Dermis microvascular lymphatic vessel endothelial cell (primary cell): Measurements from ENCODE around the gene ZNF546. TPM values are rescaled to one million over a fixed set of nuclear protein-coding genes. Genes with fewer than 3 reads are reported as not detected.
A peak's percentile ranks its signal among the peaks of the same experiment; 100 is the strongest.
"Not testable (repeated sequence)": the region's sequence is repeated elsewhere in the genome, so short reads cannot be mapped to it uniquely, and the experiment has no call there.

Experiments
- DNase-seq, 2 donors: peaks; one replicate each; pipeline versions ENCODE4 v3.0.0 to v3.0.0-alpha.2; 2010; ENCODE audit warnings: low read depth in 2 of 2
- total RNA-seq: library from RNA; depleted of rRNA; stranded (reverse); fragments of >200 nt; gene quantifications from 2 replicates; pipeline ENCODE4 v1.2.1, GENCODE V29; 2014

Gene ZNF546
- total RNA-seq, 1 donor from 2014 or later, result 3.0 TPM

DNA sequence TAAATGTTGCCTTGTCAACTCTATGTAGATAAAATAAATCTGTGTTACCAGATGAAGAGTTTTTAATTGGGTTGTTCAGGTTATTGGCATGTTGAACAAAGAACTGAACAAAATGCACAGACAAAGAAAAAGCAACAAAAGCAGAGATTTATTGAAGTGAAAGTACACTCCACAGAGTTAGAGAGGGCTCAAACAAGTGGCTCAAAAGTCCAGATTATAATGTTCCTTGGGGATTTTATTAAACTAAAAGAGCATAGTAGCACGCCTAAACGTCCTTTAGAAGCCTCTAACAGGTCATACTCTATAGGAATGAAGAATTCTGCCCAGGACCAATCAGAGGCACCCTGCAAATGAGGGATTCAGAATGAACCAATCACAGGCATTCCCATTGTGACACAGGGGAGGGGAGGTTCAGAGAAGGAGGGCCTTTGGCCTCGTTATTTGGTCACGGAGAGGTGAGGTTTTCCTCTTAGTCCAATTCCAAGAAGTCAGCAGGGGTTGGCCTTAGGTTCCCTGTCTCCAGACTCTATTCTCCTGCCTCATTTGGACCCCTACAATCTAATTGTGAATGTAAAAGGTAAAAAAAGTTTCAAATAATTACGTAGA lies 13.1 kb upstream of the ZNF546 start:
- DNase-seq, result no peak

GRCh38 chr19:39986643-39987042 lies 10.2 kb upstream of the ZNF546 start:
- DNase-seq, result no peak

DNA sequence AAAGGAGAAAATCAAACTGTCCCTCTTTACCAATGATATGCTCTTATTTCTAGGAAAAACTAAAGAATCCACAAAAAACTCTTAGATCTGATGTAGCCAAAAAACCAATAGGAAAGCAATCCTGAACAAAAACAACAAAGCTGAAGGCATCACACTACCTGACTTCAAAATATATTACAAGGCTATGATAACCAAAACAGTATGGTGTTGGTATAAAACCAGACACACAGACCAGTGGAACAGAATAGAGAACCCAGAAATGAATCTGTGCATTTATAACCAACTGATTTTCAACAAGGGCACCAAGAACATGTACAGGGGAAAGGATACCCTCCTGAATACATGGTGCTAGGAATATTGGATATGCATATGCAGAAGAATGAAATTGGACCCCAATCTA lies 9.7 kb upstream of the ZNF546 start:
- DNase-seq, result no peak

DNA sequence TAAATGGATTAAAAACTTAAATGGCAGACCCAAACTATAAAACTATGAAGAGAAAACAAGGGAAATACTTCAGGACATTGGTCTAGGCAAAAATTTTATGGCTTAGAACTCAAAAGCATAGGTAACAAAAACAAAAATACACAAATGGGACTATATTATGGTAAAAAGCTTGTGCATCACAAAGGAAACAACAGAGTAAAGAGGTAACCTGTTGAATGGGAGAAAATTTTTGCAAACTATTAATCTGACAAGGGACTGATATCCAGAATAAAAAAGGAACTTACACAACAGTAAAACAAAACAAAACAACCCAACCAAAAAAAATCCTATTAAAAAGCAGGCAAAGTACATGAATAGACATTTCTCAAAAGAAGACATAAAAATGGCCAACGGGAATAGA lies 9.3 kb upstream of the ZNF546 start:
- DNase-seq, result no peak

GRCh38 chr19:39993605-39994004 lies 3.3 kb upstream of the ZNF546 start:
- DNase-seq, result no peak

GRCh38 chr19:39994361-39994760 lies 2.5 kb upstream of the ZNF546 start:
- DNase-seq, result no peak

DNA sequence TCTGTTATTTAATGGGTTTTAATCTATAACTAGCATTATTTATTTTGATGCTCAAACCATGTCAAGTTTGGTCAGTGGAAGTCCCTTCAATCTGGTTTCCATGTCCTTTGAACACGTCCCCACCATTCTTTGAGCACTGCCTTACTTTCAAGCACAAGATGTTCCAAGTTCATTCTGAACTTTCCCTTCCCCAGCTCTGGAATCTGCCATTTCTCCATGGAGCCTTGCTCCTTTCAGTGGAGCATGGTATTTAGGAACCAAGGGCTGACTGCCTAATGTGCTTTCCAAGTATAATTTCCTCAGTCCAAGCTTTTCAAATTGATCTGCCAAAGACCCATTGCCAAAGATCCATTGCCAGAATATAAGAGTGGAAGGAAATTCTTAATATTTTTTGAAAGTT lies 1.1 kb upstream of the ZNF546 start:
- DNase-seq, result no peak

DNA sequence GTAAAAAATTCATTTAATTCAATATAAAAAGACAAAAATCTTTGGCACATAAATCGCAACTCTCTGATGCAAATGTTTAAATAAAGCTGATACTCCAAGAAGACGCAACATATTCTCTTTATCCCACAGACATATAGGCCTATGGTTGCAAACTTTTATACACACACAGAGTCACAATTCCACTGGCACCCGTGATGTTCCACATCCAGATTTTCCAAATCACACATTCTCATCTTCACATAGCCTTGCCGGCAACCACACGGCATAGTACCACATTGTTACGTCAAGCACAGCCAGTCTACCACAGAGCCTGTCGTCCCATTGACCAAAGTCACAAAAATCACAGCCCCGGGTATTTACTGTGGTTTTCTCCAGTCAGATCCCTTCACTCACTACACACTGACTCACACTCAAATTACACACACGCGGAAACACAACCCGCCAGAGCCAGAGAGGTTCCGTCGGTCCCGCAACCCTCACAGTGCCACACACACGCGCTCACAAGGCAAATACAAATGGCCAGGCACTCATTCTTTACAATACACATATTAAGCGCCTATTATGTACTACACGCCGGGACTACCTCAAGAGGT lies 546 bp upstream of the ZNF546 start:
- DNase-seq, result peak; percentile 28 to 60

- no peak for DNase-seq
These were observed 867 bp downstream of the ZNF546 start for GRCh38 chr19:39997638-39998216.

DNA sequence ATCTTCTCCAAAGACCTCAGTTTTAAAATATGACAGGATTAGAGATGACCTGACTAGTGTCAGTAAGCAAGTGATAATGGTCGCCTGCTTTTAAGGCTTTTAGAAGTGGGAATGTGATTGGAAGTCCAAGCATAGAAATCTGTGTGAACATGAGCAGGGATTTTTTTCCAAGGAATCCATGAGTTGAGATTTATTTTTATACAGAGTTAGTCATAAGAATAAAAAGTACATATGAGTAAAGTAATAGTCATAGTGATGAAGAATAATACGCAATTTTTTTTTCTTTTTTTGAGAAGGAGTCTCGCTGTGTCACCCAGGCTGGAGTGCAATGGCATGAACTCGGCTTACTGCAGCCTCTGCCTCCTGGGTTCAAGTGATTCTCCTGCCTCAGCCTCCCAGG lies 1.6 kb downstream of the ZNF546 start:
- no peak for DNase-seq

DNA sequence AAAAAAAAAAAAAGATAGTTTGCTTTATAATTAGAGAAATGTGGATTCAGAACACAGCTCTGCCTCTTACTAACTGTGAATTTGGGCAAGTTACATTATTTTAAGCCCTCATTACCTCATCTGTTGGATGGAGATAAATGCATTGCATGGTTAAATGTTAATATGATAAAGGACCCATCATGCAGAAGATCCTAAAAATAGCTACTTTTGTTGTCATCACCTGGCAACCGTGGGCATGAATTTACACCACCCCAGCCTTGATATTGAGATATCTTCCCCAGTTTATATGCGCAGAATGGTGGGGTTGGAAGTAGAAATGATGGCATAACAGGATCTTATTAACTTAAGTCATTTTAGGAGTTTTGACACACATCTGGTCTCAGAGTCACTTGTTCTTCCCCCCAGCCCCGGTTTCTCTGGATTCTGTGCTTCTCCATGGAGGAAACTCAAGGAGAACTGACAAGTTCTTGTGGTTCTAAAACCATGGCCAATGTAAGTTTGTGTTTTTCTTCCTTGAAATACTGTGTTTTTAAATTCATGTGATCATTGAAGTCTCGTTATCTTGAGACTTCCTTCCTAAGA lies 8.9 kb downstream of the ZNF546 start:
- DNase-seq, result no peak

DNA sequence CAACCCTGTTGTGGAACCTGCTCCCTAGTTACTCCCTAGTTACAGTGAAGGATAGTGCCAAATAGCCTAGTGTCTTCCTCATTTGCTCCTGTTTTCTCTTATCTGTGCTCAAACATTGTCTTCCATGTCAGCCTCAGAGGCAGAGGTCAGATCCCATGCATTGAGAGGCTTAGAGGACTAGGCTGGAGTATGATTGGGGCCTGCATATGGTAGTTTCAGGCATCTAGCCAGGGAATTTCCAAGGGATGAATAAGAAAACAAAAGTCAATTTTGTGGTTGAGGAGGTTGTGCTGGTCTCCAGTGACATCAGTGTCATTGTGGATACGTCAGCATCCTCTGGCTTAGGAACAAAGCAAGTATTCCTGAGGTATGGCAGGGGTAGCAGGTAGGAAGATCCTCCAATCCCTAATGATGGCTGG lies 9.4 kb downstream of the ZNF546 start:
- peak; percentile 21 to 96 for DNase-seq

DNA sequence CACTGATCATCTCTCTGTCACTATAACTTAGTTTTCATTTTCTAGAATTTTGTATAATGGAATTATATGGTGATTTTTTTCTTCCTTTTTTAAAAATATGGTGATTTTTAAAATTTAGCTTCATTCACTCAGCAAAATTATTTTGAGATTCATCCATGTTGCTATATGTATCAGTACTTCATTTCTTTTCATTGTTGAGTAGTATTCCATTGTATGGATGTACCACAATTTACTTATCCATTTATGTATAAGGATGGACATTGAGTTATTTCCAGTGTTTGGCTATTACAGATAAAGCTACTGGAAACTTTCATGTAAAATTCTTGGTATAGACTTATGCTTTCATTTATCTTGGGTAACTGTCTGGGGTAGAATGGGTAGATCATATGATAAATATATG lies 12.8 kb downstream of the ZNF546 start:
- no peak for DNase-seq

DNA sequence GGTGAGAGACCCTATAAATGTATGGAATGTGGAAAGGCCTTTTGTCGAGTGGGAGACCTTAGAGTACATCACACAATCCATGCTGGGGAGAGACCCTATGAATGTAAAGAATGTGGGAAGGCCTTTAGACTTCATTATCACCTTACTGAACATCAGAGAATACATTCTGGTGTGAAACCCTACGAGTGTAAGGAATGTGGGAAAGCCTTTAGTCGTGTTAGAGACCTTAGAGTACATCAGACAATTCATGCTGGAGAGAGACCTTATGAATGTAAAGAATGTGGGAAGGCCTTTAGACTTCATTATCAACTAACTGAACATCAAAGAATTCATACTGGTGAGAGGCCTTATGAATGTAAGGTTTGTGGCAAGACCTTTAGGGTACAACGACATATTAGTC lies 17.1 kb downstream of the ZNF546 start:
- DNase-seq, result no peak

DNA sequence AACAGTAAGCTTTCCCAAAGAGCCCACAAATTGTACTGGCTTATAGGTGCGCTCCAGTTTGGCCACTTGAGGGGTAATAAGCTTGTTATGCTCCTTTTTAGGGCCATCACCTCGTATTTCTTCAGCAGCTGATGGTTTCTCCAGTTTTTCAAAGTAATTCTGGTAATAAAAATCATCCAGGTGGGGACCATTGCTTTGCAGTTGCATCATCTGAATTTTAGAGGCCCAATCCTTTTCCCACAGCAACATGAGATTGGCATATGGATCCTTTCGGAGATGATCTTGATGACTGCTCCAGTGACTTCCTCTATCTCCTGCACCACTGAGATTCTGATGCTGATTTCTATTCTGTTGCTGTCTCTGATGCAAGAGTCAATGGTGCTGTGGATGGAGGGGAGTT lies 27.1 kb downstream of the ZNF546 start:
- no peak for DNase-seq

DNA sequence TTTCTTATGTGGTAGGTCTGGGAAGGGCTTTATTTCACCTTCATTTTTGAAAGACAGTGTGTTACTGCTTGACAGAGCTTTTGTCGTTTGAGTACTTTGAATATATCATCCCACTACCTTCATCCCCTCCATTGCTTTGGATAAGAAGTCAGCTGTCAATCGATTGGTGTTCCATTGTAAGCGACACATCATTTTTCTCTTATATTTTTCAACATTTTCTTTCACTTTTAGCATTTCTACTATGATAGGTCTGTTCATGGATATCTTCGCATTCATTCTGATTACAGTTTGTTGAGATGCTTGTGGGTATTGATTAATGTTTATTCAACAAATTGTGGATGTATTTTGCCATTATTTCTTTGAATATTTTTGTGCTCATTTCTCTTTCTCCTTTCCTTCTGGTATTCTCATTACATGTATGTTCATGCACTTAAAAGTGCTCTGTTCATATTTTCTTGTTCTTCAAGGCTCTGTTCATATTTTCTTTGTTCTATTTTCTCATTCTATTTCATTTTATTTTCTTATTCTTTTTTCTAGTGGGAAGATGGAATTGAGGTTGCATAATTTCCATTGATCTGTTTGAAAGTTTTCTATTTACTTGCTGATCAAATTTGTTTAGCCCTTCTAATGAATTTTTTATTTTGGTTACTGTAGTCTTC lies 29.2 kb downstream of the ZNF546 start:
- no peak for DNase-seq

DNA sequence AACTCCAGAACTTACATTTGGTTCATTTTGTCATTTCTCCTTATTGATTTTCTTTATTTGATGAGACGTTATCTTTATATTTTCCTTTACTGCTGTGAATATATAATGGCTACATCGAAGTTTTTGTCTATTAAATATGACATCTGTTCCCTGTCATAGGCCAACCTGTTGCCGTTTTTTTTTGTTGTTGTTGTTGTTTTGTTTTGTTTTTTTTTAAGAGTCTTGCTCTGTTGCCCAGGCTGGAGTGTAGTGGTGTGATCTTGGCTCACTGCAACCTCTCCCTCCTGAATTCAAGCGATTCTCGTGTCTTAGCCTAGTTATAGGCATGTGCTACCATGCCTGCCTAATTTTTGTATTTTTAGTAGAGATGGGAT lies 29.7 kb downstream of the ZNF546 start:
- DNase-seq, result no peak

GRCh38 chr19:40033989-40034560 lies 37.2 kb downstream of the ZNF546 start:
- DNase-seq, result no peak

DNA sequence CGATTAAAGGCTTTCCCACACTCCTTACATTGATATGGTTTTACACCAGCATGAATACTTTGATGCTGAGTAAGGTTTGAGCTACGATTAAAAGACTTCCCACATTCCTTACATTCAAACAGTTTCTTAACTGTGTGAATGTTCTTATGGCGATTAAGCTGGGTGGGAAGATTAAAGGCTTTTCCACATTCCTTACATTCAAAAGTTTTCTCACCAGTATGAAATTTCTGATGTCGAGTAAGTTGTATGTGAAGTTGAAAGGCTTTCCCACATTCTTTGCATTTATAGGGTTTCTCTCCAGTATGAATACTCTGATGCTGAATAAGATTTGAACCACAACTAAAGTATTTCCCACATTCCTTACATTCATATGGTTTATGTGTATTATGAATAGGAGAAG lies 39.1 kb downstream of the ZNF546 start:
- DNase-seq, result no peak

GRCh38 chr19:40038047-40038446 lies 41.2 kb downstream of the ZNF546 start:
- DNase-seq, result not testable (repeated sequence)

DNA sequence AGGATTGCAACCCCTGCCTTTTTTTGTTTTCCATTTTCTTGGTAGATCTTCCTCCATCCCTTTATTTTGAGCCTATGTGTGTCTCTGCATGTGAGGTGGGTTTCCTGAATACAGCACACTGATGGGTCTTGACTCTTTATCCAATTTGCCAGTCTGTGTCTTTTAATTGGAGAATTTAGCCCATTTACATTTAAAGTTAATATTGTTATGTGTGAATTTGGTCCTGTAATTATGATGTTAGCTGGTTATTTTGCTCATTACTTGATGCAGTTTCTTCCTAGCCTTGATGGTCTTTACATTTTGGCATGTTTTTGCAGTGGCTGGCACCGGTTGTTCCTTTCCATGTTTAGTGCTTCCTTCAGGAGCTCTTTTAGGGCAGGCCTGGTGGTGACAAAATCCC lies 44.9 kb downstream of the ZNF546 start:
- DNase-seq, result not testable (repeated sequence)

DNA sequence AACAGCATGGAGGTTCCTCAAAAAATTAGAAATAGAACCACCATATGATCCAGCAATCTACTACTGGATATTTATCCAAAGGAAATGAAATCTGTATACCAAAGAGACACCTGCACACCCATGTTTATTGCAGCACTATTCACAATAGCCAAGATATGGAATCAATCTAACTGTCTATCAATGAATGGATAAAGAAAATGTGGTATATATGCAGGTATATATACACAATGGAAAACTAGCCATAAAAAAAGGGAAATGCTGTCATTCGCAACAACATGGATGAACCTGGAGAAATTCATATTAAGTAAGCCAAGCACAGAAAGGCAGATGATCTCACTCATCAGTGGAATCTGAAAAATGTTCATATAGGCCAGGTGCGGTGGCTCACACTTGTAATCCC lies 56.6 kb downstream of the ZNF546 start:
- no peak for DNase-seq
